NCI-H2196 treated with DMSO at 0.1 percent for 48 hours (cell line): Measurements from ENCODE around the gene RAPGEFL1.
"Not testable (repeated sequence)": the region's sequence is repeated elsewhere in the genome, so short reads cannot be mapped to it uniquely, and the experiment has no call there.

Source experiments
- DNase-seq: peaks from one replicate; lab custom pipeline; 2025; ENCODE audit not compliant: unreplicated experiment; lab: John Stamatoyannopoulos, UW

Gene RAPGEFL1

GRCh38 chr17:40173778-40174135 is 3.5 kb upstream of the RAPGEFL1 start:
- no peak for DNase-seq

DNA sequence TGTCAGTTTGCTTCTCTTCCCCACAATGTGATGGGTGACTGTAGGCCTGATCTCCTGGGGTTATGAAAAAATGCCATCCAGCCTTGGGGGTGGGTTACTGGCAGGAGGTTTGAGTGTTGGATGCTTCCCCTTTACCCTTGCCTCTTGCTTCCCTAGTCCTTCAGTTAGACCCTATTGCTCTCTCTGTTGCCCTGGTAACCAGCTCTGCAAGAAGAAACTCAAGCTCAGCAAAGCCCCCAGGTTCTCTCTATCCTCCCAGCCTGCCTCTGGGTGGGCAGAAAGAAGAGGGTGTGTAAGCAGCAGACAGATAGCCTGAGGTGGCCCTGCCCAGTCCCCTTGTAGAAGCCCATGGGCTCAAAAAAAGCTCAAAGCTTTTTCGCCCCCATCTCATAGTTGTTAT is 2.8 kb upstream of the RAPGEFL1 start:
- DNase-seq: no peak

DNA sequence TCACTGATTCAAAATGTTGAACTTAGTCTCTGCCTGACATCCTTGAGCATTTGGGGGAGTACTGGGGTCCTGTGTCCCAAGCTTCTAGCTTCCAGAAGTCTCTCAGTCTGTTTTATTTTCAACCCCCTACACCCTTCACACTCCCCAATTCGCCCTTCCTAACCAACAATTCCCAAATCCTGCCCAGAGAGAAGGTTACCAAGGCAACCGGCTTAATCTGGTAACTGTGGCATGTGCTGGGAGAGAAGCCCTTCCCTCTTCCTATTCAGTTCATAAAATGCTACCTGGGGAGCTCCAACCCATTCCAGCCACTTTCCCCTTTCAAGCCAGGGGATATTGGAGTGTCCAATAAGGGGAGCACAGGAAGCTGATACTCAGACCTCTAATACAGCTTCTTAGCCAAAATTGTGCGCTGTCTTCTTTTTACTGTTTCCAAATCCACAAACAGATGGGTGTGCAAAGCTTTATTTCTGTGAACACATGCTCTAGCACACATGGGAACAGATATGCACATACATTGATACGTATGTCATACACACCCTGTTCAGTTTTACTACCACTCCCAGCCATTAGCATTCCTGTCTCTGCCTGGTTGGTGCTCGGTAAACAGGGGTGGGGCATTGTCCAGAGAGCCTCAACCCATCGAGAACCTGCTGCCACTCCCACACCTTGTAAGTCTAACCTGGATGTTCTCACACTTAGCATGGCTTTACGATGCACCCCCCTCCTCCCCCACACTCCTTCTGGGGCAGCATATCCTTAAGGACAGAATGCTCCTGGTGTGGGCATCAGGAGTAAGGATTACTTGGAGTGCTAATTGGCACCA is 1.1 kb upstream of the RAPGEFL1 start:
- no peak for DNase-seq

DNA sequence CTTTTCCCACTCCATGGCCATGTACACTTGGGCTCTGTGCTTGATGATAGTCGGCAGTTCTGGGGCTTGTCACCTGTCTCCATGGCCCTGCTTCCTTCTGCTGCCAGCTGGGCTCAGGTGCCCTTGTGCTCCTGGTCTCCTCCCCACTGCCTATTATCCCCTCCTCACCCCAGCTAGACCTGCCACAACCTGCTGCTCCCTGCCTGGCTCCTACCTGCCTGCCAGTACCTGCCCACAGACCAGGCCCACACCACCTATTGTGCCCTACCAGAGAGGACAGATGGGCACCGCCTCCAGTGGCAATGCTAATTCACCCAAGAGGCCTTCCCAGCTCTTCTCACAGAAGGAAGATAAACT is 538 bp upstream of the RAPGEFL1 start:
- peak; percentile 31 for DNase-seq

DNA sequence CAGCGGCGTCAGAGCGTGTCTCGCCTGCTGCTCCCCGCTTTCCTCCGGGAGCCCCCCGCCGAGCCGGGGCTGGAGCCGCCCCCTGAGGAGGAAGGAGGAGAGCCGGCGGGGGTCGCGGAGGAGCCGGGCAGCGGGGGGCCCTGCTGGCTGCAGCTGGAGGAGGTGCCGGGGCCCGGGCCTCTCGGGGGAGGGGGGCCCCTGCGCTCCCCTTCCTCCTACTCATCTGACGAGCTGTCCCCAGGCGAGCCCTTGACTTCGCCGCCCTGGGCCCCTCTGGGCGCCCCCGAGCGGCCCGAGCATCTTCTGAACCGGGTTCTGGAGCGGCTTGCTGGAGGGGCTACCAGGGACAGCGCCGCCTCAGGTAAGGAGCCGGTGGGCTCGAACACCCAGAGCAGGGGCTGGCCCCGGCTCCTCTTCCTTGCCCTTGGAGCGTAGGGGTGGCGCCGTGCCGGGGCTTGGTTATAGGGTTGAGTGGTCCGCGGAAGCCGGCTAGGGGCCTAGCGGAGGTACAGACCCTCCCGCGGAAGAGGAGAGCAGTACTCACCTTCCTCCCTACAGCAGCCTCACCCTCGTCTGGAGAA is 841 bp downstream of the RAPGEFL1 start:
- no peak for DNase-seq

DNA sequence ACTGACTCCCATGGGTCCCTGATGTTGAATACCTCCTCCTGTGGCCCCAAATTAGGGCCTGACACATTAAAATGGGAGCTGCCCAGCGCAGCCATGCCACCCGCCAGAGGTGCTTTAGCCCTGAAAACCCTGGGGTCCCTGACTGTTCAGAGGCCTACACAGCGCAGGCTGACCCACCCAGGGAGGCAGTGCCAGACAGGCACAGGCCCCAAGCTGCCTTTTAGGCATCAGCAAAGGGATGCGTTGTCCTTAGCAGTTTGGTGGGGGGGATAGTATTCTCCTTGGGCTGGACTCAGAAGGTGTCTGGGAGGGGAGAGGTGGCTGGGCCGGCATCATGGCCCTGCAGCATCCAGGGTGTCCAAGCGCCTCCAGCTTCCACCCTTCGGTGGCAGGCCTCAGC is 1.4 kb downstream of the RAPGEFL1 start:
- no peak for DNase-seq

DNA sequence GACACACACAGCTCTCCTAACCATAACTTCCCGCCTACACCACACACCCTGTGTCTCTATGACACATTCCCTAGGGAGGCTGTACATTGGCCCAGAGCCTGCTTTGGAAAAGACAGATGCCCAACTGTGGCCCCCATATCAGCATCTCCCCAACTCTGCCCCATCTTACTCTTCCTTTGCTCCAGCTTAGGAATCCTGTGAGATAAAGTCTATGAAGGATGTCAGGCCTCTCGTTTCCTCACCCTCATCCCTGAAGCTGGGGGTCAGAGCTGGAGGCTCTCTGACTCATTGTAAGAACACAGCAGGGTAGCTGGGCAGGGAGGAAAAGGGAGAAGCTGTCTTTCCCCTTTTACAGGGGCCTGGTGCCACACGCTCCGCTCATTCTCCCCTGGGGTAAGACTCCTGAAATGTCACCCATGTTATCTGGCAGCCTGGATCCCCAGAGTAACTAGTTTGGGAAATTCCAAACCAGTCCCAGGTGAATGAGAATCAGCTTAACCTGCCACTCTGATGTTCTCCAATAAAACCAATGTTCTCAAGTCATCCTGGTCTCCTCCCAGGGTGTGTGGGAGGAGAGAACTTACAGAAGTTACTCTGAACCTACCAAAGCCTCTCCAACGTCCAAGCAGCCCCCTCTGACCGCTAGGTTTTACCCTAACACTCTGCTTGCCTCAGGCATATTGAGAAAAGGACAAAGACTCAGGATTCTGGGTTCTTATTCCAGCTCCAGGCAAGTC is 2.8 kb downstream of the RAPGEFL1 start:
- DNase-seq: no peak

DNA sequence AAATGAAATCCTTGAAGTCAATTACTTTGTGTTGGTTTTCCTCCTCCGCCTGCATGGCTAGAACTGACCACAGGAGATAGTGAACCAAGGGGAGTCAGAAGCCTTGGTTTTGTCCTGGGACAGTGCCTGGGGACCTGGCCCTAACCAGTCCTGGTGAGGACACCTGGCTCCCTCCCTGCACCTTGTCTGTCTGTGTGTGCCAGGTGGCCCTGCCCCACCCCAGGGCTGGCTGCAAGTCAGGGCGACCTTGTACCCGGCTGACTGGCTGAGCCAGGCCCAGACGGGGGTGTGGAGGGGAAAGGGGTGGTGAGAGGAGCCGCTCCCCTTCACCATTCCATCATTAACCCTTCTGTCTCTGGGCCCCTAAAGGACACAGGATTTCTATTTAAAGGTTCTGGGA is 3.4 kb downstream of the RAPGEFL1 start:
- DNase-seq: no peak

- DNase-seq: no peak
Measured at GRCh38 chr17:40181205-40181604, 3.9 kb downstream of the RAPGEFL1 start.

GRCh38 chr17:40182606-40183005 is 5.3 kb downstream of the RAPGEFL1 start:
- DNase-seq: no peak

DNA sequence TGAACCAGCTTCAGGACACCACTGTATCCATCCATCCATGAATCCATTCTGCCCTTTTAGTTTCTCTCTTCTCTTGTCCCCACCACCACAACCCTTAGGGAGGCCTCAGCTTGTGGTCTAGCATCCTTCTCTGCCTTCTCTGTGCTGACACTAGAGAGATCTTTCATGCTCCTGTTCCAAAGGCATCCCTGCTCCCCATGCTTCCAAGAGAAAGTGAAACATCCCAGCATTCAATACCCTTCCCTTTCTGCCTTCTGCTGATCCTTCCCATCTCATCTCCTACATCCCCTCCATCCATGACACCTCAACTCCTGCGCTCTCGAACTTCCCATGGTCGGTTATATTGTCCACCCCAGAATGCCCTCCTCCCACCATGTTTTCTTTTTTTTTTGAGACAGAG is 10.0 kb downstream of the RAPGEFL1 start:
- DNase-seq: no peak

GRCh38 chr17:40188694-40189093 is 11.4 kb downstream of the RAPGEFL1 start:
- DNase-seq: no peak

DNA sequence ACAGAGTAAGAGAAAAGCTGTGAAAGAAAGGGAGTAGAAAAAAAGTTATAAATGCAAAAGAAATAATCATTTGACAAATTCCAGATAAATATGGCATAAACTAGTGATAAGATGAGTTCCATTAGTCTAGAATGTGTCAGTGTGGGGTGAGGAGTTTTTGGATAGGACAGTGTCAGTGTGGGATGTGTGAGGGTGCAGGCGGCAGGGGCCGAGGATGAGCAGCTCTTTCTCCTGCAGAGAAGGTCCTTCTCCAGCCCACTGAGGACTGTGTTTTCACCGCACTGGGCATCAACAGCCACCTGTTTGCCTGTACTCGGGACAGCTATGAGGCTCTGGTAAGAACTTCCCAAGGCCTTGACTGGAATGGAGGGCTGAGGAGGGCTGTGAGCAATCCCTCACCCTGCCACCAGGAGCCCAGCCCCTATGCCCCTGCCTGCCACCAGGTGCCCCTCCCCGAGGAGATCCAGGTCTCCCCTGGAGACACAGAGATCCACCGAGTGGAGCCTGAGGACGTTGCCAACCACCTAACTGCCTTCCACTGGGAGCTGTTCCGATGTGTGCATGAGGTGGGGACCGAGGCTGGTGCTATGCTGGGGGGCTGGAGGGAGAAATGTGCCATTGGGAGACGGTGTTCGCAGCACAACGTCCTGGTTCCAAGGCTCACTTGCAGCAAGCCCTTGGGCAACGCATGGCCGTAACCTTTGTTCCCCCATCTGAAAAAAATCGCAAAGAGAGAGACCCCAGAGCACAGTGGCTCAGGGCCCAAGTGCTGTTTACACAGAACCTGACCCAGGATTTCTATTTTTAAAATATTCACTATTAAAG is 13.1 kb downstream of the RAPGEFL1 start:
- DNase-seq: no peak

- no peak for DNase-seq
Measured at GRCh38 chr17:40191237-40192208, 14.3 kb downstream of the RAPGEFL1 start.

GRCh38 chr17:40192961-40193360 is 15.7 kb downstream of the RAPGEFL1 start:
- no peak for DNase-seq

- no peak for DNase-seq
Measured at GRCh38 chr17:40194821-40195220, 17.6 kb downstream of the RAPGEFL1 start.

DNA sequence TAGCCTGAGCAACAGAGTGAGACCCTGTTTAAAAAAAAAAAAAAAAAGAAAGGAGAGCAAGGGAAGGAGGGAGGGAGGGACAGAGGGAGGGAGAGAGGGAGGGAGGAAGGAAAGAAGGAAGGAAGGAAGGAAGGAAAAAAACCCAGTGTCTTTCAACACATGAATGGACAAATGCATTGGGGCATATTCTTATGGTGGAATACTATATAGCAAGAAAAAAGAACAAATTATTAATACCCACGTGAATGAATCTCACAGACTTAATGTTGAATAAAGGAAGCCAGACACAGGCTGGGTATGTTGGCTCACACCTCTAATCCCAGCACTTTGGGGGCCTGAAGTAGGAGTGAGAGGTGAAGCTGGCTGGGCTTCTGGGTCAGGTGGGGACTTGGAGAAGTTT is 20.3 kb downstream of the RAPGEFL1 start:
- DNase-seq: no peak

DNA sequence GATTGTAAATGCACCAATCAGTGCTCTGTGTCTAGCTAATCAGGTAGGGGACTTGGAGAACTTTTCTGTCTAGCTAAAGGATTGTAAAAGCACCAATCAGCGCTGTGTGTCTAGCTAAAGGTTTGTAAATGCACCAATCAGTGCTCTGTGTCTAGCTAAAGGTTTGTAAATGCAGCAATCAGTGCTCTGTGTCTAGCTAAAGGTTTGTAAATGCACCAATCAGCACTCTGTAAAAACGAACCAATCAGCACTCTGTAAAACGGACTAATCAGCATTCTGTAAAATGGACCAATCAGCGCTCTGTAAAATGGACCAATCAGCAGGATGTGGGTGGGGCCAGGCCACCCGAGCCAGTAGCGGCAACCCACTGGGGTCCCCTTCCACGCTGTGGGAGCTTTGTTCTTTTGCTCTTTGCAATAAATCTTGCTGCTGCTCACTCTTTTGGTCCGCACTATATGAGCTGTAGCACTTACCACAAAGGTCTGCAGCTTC is 20.7 kb downstream of the RAPGEFL1 start:
- not testable (repeated sequence) for DNase-seq

DNA sequence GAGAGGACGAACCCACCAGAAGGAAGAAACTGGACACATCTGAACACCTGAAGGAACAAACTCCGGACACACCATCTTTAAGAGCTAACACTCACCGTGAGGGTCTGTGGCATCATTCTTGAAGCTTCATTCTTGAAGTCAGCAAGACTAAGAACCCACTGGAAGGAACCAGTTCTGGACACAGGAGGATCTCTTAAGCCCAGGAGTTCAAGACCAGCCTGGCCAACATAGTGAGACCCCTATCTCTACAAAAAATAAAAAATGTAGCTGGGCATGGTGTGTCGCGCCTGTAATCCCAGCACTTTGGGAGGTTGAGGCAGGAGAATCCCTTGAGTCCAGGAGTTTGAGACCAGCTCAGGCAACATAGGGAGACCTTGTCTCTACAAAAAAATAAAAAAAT is 21.3 kb downstream of the RAPGEFL1 start:
- DNase-seq: no peak

DNA sequence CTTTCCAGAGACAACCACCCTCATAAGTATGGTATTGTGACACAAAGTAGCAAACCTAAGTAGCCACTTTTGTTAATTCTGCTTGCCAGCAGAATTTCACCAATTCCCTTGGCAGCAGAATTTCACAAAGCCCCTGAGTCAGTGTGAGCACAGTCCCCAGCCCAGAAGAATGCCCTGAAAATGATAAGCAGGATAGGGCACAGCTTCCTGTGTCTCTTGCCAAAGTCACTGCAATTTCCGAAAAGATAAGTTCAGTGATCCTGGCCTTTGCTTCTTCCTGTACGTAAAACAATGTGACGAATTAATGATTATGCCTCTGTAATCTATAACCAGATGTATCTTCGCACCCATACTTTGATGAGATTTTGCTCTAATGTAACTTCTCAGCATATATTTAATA is 25.9 kb downstream of the RAPGEFL1 start:
- no peak for DNase-seq
